Heart left ventricle (tissue), 16 donors: ENCODE measurements around the gene NPHP4. TPM values are rescaled to one million over a fixed set of nuclear protein-coding genes. Genes with fewer than 3 reads are reported as not detected.

Experiments
- ATAC-seq, 4 donors: fragments of 200-7000 bp; cut with Tn5 transposase; one replicate each; pipeline ENCODE4 v1.9.1; 2020 to 2022; ENCODE audit warnings: moderate library complexity in 4 of 4, mild to moderate bottlenecking in 3 of 4, moderate number of reproducible peaks in 1 of 4
- DNase-seq, 5 donors: peaks; one replicate each; pipeline ENCODE4 v3.0.0-alpha.2; 2020
- H3K27ac ChIP-seq, 12 donors: fragments of 200-600 bp; sonication (generic) in 4 of 12; one replicate each; pipeline versions ENCODE4 v1.5.0 to v1.8.0; 2016 to 2022; ENCODE audit warnings: mild to moderate bottlenecking in 2 of 12
- H3K27me3 ChIP-seq, 9 donors: fragments of 200-600 bp; sonication (generic) in 2 of 9; one replicate each; pipeline versions ENCODE4 v1.5.1 to v1.8.0; 2016 to 2022; ENCODE audit warnings: mild to moderate bottlenecking in 3 of 9
- H3K36me3 ChIP-seq, 9 donors: fragments of 200-600 bp; sonication (generic) in 2 of 9; one replicate each; pipeline versions ENCODE4 v1.5.0 to v1.8.0; 2018 to 2022; ENCODE audit warnings: mild to moderate bottlenecking in 2 of 9
- H3K4me1 ChIP-seq, 12 donors: fragments of 200-600 bp; sonication (generic) in 4 of 12; one replicate each; pipeline versions ENCODE4 v1.5.0 to v1.8.0; 2016 to 2022; ENCODE audit warnings: mild to moderate bottlenecking in 3 of 12
- H3K4me3 ChIP-seq, 12 donors: fragments of 200-600 bp; sonication (generic) in 4 of 12; one replicate each; pipeline versions ENCODE4 v1.5.0 to v1.8.0; 2017 to 2022; ENCODE audit warnings: mild to moderate bottlenecking in 9 of 12, moderate library complexity in 4 of 12
- H3K9me3 ChIP-seq, 12 donors: fragments of 200-600 bp; sonication (generic) in 4 of 12; one replicate each; pipeline versions ENCODE4 v1.5.0 to v1.8.0; 2016 to 2022; ENCODE audit warnings: mild to moderate bottlenecking in 1 of 12
- CTCF ChIP-seq, 12 donors: fragments of 200-600 bp; sonication (generic) in 4 of 12; IDR thresholded peaks; one replicate each; pipeline versions ENCODE4 v1.5.0 to v1.8.0; 2018 to 2022; ENCODE audit warnings: antibody characterized with exemption in 12 of 12, mild to moderate bottlenecking in 5 of 12
- POLR2A ChIP-seq, 2 donors: fragments of 450-650 bp; IDR thresholded peaks; one replicate each; pipeline ENCODE4 v1.6.1; 2017; ENCODE audit warnings: antibody characterized with exemption in 2 of 2, mild to moderate bottlenecking in 2 of 2, moderate library complexity in 2 of 2
- WGBS, 4 donors: extraction: QIAGEN DNeasy Blood & Tissue Kit in 2 of 4; methylation state at CpG; one replicate each; pipeline versions ENCODE4 v1.1.5 to v1.1.7; 2013 to 2018; 5-methylcytosine and 5-hydroxymethylcytosine counted together
- intact Hi-C, 10 donors: fragments of 100-400 bp; cut with DNase I; formaldehyde crosslinking; loops; one replicate each; pipeline versions ENCODE4 v1.11.1 to v1.14.2; 2022
- polyA plus RNA-seq, 2 donors: library from polyadenylated mRNA; stranded (reverse); fragments of 200-250 nt; gene quantifications; one replicate each; pipeline ENCODE4 v1.2.3, GENCODE V29; 2013
- total RNA-seq, 9 donors: library from RNA; depleted of rRNA in 2 of 9; stranded (reverse); fragments of >200 nt in 2 of 9; fragmentation: NEBNext Ultra II Directional in 3 of 9; extraction: Animal tissue kit (Norgen Biotek cat#: 25700) in 3 of 9; gene quantifications; one replicate each; pipeline versions ENCODE4 v1.1.0 to v1.2.4, GENCODE V29; 2016 to 2023
- donor health status: ischemic (EF 13 %, LVEDD 7.1; RV severe dilation, severe dysfunction).
- donor health status: healthy with polysubstance abuse.
- donor health status: DM: no; HTN: yes; CAD: no.
- donor health status: DM: no; HTN: no; CAD: no.
- donor health status: ischemic (EF 25% LVEDD 6.9; RV normal size, moderate dysfunction).
- donor health status: ischemic (EF 25% LVEDD 5.7; RV mildly dilated, moderate dysfunction).
- donor health status: healthy.
- donor health status: DM: yes; HTN: yes; CAD: no.
- donor health status: ischemic (EF 35%, LVEDD 5.7; RV mildly dilated, moderate dysfunction).
- donor health status: nonischemic (EF 11% LVEDD 7.7; RV severe dilation, severe dysfunction).
- donor health status: DM: yes; HTN: yes; CAD: no.
- donor health status: PGD.
- donor health status: ischemic (EF 29% LVEDD 5.4; RV normal size, mild dysfunction).
- donor health status: nonischemic (EF 23%, LVEDD 6.1; RV moderate dilation, normal function).

NPHP4 gene
- total and polyA plus RNA-seq, 11 donors = 2.1 to 6.3 (median 3.1) TPM

GRCh38 chr1:5905436-5905835 is 86.8 kb downstream of the NPHP4 start:
- DNase-seq (peak in 2 of 5 donors; percentile 4 to 22), ATAC-seq (no peak)
- H3K4me3 ChIP-seq = no peak overlapping the region
- no peaks in the 10 kb centered on the region for H3K9me3 ChIP-seq
- 89 to 96% (median 95%) methylated on average over 12 of the region's 12 CpGs for WGBS, 4 donors
- intact Hi-C loops = no loop called here
- no peaks in the 10 kb centered on the region for H3K4me1 ChIP-seq
- no peaks in the 10 kb centered on the region for H3K27me3 ChIP-seq
- peaks cover 0 to 37% (median 20%) of the 10 kb centered on the region in 9 donors for H3K36me3 ChIP-seq
- no peak overlapping the region for H3K27ac ChIP-seq
- TF ChIP-seq POLR2A (IDR thresholded peaks at IDR 0.05) (no peak), CTCF (IDR thresholded peaks at IDR 0.05) (no peak)

DNA sequence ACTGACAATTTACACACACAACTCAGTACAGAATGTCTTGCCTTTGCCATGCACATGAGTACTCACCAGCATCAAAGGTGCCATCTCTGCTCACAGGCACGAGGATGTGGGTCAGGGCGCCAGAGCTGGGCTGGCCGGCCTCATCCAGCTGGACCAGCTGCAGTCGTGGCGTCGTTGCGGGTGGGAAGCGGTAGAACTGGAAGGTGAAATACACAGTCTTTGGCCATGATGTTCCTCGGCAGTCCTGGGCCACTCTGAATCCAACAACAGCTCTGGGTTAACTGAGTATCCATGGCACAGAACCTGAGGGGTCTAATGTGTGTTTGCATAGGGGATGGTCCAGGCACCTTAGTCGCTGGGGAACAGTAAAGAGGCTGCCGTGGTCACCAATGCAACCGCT is 87.7 kb downstream of the NPHP4 start:
- H3K27ac ChIP-seq = no peak overlapping the region
- no peaks in the 10 kb centered on the region for H3K27me3 ChIP-seq
- intact Hi-C loops = no loop called here
- H3K36me3 ChIP-seq = peaks cover 0 to 45% (median 20%) of the 10 kb centered on the region in 9 donors
- 95 to 96% (median 96%) methylated on average over 12 of the region's 12 CpGs for WGBS, 4 donors
- no peaks in the 10 kb centered on the region for H3K9me3 ChIP-seq
- no peak for ATAC-seq
- H3K4me3 ChIP-seq = no peak overlapping the region
- peak in 1 of 5 donors; percentile 46 for DNase-seq
- H3K4me1 ChIP-seq = no peaks in the 10 kb centered on the region
- TF ChIP-seq CTCF (IDR thresholded peaks at IDR 0.05) (no peak), POLR2A (IDR thresholded peaks at IDR 0.05) (no peak)

GRCh38 chr1:5903680-5904079 is 88.5 kb downstream of the NPHP4 start:
- Histone ChIP-seq H3K36me3 (peaks cover 0 to 45% (median 20%) of the 10 kb centered on the region in 9 donors), H3K4me1 (no peaks in the 10 kb centered on the region), H3K27me3 (no peaks in the 10 kb centered on the region), H3K27ac (no peak overlapping the region), H3K4me3 (no peak overlapping the region), H3K9me3 (no peaks in the 10 kb centered on the region)
- TF ChIP-seq POLR2A (IDR thresholded peaks at IDR 0.05) (no peak), CTCF (IDR thresholded peaks at IDR 0.05) (no peak)
- intact Hi-C loops = no loop called here
- 94 to 97% (median 96%) methylated on average over 8 of the region's 8 CpGs for WGBS, 4 donors
- DNase-seq = peak in 1 of 5 donors; percentile 41
- no peak for ATAC-seq

DNA sequence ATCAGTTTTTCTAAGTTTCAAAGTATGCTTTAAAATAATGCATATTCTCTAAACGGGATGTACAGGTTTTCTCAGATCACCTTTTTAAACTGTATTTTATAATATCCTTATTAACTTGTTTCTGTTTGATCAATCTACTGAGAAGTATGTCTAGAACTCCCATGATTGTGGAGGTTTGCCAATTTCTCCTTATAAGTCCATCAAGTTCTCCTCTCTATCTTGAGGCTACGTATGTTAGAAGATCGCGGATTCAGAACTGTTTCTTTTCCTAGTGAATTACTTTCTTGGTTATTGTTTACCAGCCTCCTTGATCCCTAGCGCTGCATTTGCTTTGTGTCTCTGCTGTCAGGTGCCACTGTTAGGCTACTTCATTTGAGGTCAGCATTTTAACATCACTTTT is 89.2 kb downstream of the NPHP4 start:
- Histone ChIP-seq H3K36me3 (peaks cover 0 to 45% (median 20%) of the 10 kb centered on the region in 9 donors), H3K27me3 (no peaks in the 10 kb centered on the region), H3K9me3 (no peaks in the 10 kb centered on the region), H3K27ac (no peak overlapping the region), H3K4me1 (no peaks in the 10 kb centered on the region), H3K4me3 (no peak overlapping the region)
- WGBS, 4 donors = 92 to 95% (median 93%) methylated on average over 5 of the region's 5 CpGs
- no peak for TF ChIP-seq POLR2A (IDR thresholded peaks at IDR 0.05)
- no peak for TF ChIP-seq CTCF (IDR thresholded peaks at IDR 0.05)
- intact Hi-C loops = no loop called here
- ATAC-seq = no peak
- DNase-seq = no peak
